RWPE2 (cell line): ENCODE data around the gene RPL13.

ENCODE experiments used
- ATAC-seq: fragments of 200-7000 bp; cut with Tn5 transposase; 3 replicates; pipeline ENCODE4 v1.9.1; 2021; ENCODE audit warnings: low read depth
- DNase-seq: peaks from one replicate; pipeline ENCODE4 v3.0.0-alpha.2; 2020; ENCODE audit warnings: low spot score
- H3K27ac ChIP-seq: fragments of 450-650 bp; 2 replicates; pipeline ENCODE4 v1.5.1; 2017; ENCODE audit warnings: mild to moderate bottlenecking; ENCODE audit not compliant: poor library complexity, severe bottlenecking
- H3K27me3 ChIP-seq: fragments of 250-450 bp; sonication (Bioruptor Pico); 2 replicates; pipeline ENCODE4 v1.5.1; 2021; ENCODE audit warnings: mild to moderate bottlenecking, moderate library complexity; ENCODE audit not compliant: insufficient read depth, poor library complexity, severe bottlenecking
- H3K36me3 ChIP-seq: fragments of 250-450 bp; sonication (Bioruptor Pico); 2 replicates; pipeline ENCODE4 v1.5.1; 2020; ENCODE audit warnings: low read depth, mild to moderate bottlenecking, moderate library complexity
- H3K4me1 ChIP-seq: fragments of 250-450 bp; sonication (Bioruptor Pico); 2 replicates; pipeline ENCODE4 v1.5.1; 2021; ENCODE audit warnings: mild to moderate bottlenecking, moderate library complexity; ENCODE audit not compliant: insufficient read depth, poor library complexity, severe bottlenecking
- H3K4me3 ChIP-seq: fragments of 250-450 bp; sonication (Bioruptor Pico); 2 replicates; pipeline ENCODE4 v1.5.1; 2021; ENCODE audit warnings: mild to moderate bottlenecking, moderate library complexity; ENCODE audit not compliant: severe bottlenecking
- H3K9me3 ChIP-seq: fragments of 250-450 bp; sonication (Bioruptor Pico); 2 replicates; pipeline ENCODE4 v1.5.1; 2021; ENCODE audit warnings: mild to moderate bottlenecking, moderate library complexity; ENCODE audit not compliant: severe bottlenecking
- CTCF ChIP-seq: fragments of 450-650 bp; IDR thresholded peaks from one replicate; pipeline ENCODE4 v1.5.1; 2017; ENCODE audit warnings: mild to moderate bottlenecking, moderate library complexity; ENCODE audit not compliant: poor library complexity, severe bottlenecking

RPL13 gene

GRCh38 chr16:89560378-89561141 lies at the start of gene RPL13:
TSS of gene RPL13 (plus strand) at chr16:89560682. CDS start at chr16:89560960, 278 bp downstream.
- H3K4me1 ChIP-seq: peaks cover 24% of the 10 kb centered on the region
- ATAC-seq (peak; percentile 77), DNase-seq (peak; percentile 95)
- no peaks in the 10 kb centered on the region for H3K27me3 ChIP-seq
- H3K9me3 ChIP-seq: no peaks in the 10 kb centered on the region
- H3K36me3 ChIP-seq: peaks cover 58% of the 10 kb centered on the region
- H3K4me3 ChIP-seq: peak within 1 kb of the TSS; percentile 76
- no peak for TF ChIP-seq CTCF
- H3K27ac ChIP-seq: peak within 1 kb of the TSS; percentile 85

GRCh38 chr16:89511374-89511773 lies 49.1 kb upstream of the RPL13 start:
- TF ChIP-seq CTCF: no peak
- Histone ChIP-seq H3K36me3 (peaks cover 62% of the 10 kb centered on the region), H3K4me1 (peaks cover 6% of the 10 kb centered on the region), H3K9me3 (no peaks in the 10 kb centered on the region), H3K27ac (no peak overlapping the region), H3K27me3 (no peaks in the 10 kb centered on the region), H3K4me3 (no peak overlapping the region)
- ATAC-seq (no peak), DNase-seq (no peak)

GRCh38 chr16:89512453-89512852 lies 48.0 kb upstream of the RPL13 start:
- no peaks in the 10 kb centered on the region for H3K4me1 ChIP-seq
- TF ChIP-seq CTCF: no peak
- ATAC-seq (no peak), DNase-seq (no peak)
- H3K4me3 ChIP-seq: no peak overlapping the region
- peaks cover 73% of the 10 kb centered on the region for H3K36me3 ChIP-seq
- no peak overlapping the region for H3K27ac ChIP-seq
- H3K9me3 ChIP-seq: no peaks in the 10 kb centered on the region
- no peaks in the 10 kb centered on the region for H3K27me3 ChIP-seq

- H3K36me3 ChIP-seq: peaks cover 84% of the 10 kb centered on the region
Observed at GRCh38 chr16:89517128-89517527, 43.4 kb upstream of the RPL13 start.

More at GRCh38 chr16:89517128-89517527, 43.4 kb upstream of the RPL13 start:
- ATAC-seq (no peak), DNase-seq (no peak)
- Histone ChIP-seq H3K27me3 (no peaks in the 10 kb centered on the region), H3K4me1 (no peaks in the 10 kb centered on the region), H3K27ac (no peak overlapping the region), H3K9me3 (no peaks in the 10 kb centered on the region), H3K4me3 (no peak overlapping the region)
- no peak for TF ChIP-seq CTCF
